NCI-H446 treated with DMSO at 0.1 percent for 48 hours (cell line): ENCODE data around the gene UBAC2.
"Not testable (repeated sequence)": the region's sequence is repeated elsewhere in the genome, so short reads cannot be mapped to it uniquely, and the experiment has no call there.

Source experiments
- DNase-seq: peaks from one replicate; lab custom pipeline; 2025; lab: John Stamatoyannopoulos, UW

UBAC2 gene

DNA sequence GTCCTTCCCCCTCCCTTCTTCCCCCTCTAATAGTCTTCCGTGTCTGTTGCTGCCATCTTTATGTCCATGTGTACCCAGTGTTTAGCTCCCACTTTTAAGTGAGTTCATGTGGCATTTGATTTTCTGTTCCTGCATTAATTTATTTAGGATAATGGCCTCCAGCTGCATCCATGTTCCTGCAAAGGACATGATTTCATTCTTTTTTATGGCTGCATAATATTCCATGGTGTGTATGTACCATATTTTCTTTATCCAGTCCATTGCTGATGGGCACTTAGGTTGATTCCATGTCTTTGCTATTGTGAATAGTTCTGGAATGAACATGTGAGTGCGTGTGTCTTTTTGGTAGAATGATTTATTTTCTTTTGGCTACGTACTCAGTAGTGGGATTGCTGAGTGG, 48.5 kb downstream of the UBAC2 start:
- not testable (repeated sequence) for DNase-seq

DNA sequence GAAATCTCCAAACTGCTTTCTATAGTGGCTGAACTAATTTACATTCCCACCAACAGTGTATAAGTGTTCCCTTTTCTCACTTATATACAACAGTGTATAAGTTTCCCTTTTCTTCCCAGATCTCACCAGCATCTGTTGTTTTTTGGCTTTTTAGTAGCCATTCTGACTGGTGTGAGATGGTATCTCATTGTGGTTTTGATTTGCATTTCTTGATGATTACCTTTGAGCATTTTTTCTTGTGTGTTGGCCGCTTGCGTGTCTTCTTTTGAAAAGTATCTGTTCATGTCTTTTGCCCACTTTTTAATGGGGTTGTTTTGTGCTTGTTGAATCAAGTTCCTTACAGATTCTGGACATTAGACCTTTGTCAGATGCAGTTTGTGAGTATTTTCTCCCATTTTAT, 49.0 kb downstream of the UBAC2 start:
- DNase-seq = not testable (repeated sequence)

DNA sequence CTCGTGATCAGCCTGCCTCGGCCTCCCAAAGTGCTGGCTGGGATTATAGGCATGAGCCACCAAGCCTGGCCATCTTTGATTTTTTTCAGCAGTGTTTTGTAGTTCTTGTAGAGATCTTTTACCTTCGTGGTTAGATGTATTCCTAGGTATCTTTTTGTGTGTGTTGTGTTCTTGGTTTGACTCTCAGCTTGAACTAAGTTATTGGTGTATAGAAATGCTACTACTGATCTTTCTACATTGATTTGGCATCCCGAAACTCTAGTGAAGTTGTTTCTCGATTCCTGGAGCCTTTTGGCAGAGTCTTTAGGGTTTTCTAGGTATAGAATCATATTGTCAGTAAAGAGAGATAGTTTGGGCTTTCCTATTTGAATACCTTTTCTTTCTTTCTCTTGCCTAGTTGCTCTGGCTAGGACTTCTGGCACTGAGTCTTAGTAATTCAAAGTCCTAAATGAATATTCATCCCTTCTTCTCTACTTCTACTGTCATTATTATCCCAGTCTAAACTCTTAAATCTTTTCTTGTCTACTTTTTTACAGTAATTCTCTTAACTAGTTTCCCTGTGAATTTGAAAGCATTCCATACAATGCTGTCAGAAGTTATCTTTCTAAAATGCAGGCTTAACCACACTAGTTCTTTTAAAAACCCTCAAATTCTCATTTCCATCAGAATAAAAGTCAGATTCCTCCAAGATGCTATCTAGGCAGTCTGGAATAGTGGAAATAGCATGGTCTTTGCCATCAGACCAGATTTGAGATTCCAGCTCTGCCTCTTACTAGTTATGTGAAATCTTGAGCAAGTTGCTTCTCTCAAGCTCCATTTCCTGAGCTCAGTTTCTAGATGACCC, 50.5 kb downstream of the UBAC2 start:
- DNase-seq = no peak

DNA sequence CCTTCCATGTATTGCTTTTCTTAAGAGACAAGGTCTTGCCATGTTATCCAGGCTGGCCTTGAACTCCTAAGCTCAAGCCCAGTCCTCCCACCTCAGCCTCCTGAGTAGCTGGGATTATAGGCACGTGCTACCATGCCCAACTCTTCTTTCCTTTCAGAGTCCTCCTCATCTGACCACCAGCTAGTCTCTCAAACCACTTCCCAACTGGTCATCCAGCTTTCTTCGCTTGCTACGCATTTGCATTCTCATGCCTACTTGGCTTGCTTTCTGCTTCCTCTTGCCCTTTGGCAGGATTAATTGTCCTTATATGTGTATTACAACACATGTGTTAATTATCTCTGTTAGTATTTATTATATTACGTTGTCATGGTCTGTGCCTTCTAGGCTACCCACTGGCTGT, 51.3 kb downstream of the UBAC2 start:
- DNase-seq = no peak

DNA sequence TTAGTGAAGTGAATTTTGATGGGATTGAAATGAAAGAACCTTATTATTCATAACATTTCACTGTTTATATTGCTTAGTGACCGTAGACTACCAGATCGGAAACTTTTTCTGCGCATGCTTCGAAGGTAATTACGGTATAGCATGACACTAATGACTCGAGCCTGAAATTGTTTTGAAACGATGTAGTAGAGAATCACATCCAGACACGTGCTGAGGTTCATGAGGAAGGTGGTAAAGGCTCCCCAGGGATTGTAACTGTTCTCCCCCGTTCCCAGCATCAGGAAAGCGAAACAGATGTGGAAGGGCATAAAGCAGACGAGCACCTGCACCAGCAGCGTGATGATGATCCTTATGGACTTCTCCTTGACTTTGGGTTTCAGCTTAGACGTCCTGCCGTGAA, 54.2 kb downstream of the UBAC2 start:
- no peak for DNase-seq

DNA sequence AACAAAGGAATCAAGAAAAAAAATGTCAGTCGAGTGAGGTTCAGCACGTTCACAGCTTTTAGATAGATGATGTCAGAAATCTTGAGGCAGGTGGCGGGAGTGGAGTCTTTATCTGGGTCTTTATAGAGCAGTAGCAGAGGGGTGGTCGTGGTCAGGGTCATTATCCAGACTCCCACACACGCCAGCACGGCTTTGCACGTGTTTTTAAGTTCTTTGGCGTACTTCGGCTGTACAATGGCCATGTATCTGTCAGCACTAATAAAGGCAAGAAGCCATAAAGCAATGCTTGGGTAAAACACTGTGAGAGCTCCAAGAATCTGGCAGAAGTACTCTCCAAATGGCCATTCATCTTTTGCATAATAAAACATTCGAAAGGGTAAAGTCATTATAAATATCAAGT, 54.6 kb downstream of the UBAC2 start:
- DNase-seq = no peak

DNA sequence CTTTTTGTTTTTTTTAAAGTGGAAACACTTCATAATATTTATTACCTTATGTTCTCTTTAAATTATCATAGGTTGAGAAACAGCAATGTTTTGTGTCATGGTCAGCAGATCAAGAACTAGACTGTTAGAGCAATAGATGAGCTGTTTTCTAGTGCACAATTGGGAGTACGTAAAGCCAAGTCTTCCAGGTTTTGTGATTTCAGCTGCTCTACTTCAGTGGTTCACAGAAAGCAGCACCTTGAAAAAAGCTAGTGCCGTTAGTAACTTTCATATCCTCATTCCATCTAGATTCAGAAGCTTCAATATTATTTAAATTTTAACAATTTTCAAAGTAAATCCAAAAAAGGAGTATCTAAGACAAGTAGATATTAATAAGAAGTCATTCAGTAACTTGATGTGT, 55.6 kb downstream of the UBAC2 start:
- DNase-seq = no peak

DNA sequence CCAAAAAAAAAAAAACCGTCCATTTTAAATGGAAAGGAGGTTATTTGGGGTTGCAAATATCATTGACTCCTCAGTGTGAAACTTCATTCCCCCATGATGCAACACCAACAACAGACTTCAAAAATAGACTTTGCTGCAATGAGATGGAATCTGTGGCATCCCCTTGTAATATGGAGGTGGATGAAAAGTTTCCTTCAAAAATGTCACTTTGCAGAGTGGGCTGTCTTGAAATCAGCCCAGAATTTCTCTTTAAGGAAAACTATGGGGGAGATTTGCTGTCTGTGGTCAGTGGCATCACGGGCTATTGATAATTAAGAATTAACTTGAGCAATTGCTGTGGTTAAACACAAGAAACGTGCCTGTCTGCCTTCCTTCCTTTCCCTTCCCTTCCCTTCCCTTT, 56.1 kb downstream of the UBAC2 start:
- no peak for DNase-seq

DNA sequence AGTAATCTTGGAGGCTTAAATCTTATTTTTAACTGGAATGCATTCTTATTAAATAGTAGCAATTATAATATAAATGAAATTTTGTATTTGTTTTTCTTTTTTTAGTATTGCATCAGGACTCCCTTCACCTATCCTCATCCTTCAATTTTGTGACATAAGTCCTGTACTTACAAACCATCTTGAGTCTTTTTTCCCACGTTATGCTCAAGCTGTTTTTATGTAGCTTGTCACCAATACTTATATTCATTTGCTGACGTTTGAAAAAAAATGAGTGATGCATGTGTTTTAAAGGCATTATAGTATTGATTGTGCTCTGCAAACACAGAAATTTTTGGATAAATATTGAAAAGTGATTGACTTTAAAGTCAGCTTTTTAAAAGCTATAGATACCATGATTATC, 56.6 kb downstream of the UBAC2 start:
- no peak for DNase-seq

DNA sequence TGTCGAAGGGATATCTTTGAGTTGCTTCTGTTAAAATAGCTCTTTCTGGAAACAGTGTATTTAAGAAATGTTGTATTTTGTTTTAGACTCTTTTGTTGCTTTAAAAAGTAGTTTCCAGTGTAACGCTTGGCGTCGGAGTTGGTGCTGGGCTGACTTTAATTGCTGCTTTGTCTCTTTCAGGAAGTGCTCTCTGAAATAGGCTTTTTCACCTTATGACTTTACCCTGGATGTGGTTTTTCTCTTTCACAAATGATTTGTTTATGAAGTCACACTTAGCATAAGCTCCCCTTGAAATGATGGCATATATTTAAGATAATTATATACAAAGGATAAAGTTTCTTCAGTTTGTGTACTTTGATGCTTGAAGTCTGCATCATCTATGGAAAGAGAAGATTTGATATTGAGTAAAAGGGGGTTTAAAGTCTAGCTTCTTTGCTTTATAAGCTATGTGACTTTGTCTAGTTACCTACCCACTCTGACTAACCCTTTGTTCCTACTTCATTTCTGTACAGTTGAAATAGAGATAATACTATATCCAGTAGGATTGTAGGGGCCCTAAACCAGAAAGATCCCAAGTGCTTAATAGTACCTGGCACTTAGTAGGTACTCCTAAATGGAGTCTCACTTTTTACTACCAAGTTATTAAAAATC, 57.7 kb downstream of the UBAC2 start, which contains the start of gene GPR18:
Gene GPR18 (minus strand): TSS at position 170 of the 651 bp plus-strand sequence. CDS start 2,507 bp downstream, outside the sequence.
- no peak for DNase-seq

DNA sequence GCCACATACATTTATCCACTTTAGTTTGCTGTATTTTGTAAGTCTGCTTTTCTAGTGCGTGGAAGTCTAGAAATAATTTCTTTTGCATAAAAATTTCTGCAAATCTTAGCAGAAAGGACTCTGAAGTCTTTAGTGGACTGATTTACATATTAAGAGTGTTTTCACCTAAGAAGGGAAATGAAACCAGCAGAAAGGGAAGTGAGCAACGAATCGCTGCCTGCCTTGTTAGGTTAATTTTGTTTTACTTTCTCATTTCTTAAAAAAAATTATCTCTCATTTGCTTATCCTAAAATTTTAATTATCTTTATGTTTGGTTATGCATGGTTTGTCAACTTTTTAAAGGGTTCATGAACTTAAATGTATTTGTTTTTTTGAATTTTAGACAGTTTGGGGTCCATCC, 58.3 kb downstream of the UBAC2 start:
- DNase-seq = no peak

DNA sequence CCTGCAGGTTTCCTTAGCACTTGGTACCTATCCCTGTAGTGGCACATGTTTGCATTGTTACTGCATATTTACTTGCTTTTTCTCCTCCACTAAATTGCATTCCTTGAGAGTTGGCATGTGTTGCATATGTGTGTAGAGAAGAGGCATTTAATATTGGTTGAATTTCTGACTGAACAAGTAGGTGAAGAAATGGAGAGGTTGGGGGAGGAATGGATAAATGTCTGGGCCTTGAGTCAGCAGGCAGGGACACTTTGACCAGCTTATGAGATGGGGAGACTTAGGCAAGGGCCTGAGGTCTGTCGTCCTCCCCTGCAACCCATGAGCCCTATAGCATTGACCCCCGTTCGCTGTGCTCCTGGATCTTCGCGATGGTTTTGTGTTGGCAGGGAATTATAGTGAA, 59.6 kb downstream of the UBAC2 start:
- DNase-seq = no peak

DNA sequence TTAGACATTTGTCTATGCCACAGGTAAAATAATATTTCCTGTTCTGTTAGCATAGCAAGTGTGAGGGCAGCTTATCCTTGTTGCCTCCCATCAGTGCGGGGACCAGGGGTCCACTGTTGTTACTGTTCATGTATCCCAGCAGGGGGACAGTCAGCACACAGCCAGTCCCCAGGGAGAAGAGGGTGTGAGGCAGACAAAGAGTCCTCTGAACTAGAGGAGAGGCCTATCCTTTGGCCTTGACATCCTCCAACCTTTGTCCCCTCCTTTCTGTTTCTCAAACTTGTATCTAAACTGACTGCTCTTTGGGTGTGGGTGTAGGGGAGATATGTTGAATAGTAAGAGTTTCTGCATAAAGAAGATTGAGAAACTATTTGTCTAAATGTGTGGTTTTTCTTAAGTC, 60.4 kb downstream of the UBAC2 start:
- no peak for DNase-seq

DNA sequence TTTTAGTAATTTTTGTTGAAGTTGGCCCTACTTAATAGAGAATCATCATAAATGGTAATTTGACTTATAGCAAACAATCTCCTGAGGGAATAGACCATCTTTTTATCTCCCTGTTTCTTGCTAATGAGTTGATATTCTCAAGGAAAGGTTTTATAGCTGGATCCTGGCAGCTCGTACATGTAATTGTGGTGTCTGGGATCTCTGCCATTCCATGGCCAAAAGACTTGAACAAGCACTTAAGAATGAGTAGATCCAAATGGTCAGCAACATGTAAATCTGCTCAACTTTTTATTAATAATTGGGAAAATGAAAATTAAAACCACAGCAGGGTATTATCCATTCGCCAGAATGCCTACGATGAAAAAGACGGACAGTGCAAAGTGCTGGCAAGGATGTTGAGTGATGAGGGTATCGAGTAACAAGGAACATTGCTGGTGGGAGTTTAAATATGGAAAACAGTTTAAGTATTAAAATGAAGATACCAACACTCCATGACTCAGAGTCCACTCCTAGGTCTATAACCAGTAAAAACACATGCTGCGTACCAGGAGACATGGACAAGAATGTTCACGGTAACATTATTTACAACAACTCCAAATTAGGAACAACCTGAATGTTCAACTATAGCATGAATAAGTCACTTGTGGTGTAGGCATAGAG, 62.6 kb downstream of the UBAC2 start:
- no peak for DNase-seq

DNA sequence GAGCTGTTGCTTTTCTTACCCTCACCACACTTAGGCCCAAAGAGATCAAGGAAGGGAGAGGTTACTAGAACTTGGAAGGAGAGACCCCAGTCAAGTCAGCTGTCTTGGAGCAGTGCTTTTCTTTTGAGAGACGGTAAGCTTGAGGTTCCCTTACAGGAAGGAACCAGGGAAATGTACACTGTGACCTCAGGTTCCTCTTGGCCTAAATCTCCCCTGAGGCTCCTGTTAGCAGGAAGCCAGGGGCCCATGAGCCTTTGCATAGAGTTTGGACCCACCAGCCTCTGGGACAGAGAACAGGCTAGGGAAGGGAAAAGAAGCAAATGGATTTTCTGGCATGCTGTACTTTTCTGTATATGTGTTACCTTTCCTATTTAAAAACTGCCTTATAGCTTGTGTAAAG, 63.4 kb downstream of the UBAC2 start:
- no peak for DNase-seq

DNA sequence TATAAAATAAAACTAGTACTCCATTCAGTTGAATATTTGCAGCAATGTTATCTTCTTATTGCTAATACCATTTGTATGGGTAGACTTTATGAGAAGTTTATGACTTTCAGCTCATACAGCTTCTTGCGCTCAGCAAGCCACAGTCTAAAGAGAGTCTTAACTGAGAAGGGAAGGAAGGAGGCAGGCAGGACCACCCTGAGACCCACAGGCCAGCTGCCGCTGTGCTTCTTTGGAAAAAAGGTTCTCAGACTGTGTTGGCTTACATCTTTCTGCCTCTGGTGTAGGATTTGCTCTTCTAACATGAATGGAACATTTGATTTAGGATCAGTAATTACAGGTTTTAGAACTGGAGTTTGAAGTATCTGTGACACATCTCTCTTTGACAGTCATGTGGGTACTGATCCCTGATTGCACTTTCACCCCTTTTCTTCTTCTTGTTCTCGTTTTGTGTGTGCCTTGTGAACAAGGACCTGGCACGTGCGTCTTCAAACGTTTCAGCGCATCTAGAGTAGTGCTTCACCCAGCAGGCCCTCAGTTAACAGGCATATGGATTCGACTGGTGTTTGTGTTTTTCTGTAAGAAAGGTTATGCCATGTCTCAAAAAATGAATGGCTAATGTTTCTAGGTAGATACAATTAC, 64.6 kb downstream of the UBAC2 start:
- DNase-seq = no peak

DNA sequence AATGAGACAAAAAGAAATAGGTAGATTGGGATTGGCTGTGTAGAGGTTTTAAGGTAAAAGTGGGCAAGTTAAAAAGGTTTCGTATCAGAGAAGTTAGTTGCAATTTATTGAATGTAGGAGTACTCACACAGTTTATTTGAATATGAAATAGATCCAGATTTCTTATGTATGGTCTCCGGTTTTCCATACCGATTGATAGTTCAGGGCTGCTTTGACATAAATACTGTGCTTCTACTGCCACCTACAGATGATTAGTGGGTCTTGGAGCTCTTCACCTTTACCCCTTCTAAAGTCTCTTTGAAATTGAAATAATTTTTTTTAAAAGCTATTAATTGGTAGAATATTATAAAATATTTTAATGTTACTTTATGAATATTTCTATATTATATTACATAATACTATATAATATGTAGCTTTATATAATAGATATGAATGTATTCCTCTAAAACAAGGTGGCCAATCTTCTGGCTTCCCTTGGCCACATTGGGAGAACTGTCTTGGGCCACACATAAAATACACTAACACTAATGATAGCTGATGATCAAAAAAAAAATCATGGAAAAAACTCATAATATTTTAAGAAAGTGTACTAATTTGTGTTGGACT, 65.3 kb downstream of the UBAC2 start:
- DNase-seq = no peak

DNA sequence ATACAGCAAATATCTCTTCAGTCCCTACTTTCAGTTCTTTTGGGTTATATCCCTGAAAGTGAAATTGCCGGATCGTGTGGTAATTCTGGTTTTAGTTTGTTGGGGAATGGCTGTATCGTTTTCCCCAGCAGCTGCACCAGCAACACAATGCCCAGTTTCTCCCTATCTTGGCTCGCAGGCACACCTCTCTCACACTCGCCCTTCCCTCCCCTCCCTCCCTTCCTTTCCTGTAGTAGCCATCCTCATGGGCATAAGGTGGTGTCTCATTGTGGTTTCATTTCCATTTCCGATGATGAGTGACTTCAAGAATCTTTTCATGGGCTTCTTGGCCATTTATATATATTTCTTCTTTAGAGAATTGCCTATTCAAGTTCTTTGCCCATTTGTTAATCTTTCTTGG, 66.2 kb downstream of the UBAC2 start:
- no peak for DNase-seq

DNA sequence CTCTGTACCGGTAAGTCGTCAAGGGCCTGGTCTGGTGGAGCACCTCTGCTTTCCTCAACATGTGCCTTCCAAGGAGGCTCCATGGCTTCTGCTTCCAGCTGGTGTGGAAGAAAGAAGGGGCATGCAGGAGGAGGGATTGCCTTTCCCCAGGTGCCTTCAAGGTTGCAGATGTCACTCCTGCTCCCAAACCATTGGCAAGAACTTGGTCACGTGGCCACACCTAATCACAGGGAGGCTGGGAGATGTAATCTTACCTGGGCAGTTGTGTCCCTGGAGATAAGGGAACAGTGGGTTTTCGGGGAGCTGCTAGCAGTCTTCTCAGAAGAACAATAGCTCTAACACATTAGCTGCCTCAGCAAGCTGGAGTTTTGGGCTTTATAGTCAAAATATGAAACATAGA, 67.3 kb downstream of the UBAC2 start:
- DNase-seq = no peak

DNA sequence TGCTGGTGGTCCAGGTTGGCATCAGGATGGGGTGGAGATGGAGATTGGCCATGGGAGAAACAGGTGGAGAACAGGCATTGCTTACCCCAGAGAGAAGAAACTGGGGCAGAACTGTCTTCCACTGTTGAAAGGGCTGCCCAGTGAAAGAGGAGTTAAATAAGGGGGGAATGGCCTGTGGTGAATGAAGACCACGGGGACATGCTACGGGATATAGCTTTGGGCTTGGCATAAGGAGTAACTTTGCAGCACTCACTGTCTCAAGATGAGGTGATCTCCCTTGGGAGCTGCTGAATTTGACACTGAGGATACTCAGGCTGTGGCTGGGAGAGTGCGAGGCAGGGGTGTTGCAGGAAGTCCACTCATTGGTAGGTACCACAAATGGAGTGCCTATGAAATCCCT, 68.2 kb downstream of the UBAC2 start:
- DNase-seq = no peak

DNA sequence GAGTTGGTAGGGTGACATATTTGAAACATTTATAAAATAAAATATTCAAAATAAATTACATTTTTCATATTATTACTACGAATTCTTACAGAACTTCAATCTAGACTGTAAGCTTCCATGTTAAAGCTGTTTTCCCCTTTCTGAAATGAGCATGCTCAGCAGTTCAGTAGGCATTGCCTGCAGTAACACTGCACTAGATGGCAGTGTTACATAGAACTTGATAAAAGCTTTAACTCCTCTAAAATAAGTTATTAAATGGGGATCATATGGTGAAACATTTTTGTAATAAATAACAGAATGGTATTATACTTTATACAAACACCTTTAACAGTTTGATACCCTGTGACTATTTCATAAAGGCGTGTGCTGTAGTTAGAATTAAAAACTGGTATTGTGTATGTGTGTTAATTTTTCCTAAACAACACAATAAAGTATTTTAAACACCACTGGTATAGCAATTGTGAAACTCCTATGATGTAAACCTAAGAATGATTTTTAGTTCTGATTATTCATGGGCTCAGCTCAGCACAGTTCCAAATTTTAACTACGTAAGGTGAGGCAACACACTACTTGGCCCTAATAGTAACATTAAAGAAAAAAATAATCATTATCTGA, 69.1 kb downstream of the UBAC2 start:
- DNase-seq = peak; percentile 6

DNA sequence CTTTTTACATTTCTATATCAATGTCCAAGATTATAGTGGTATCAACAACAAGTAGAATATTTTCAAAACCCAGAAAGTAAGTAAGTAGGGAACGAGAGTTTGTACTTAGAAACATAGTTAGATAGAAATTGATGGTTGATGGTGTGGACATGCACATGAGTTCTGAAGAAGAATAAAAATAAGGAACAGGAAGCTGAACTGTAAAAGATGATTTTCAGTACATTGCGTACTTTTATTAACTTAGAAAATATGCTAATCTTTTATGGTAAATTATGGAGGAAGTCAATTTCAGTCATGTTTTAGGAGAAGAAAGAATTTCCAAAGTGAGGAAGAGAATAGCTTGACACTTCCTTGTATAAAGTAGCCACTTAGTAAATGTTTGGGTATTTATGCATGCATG, 69.9 kb downstream of the UBAC2 start:
- no peak for DNase-seq
